ENCODE results near the gene MAGEC3.
"Not testable (repeated sequence)": the region's sequence is repeated elsewhere in the genome, so short reads cannot be mapped to it uniquely, and the experiment has no call there.

Gene MAGEC3

GRCh38 chrX:141832247-141832646, 5.9 kb upstream of the MAGEC3 start:
- H3K27ac ChIP-seq: no peak overlapping the region
- no peaks in the 10 kb centered on the region for H3K9me3 ChIP-seq (ENCODE audit: severe bottlenecking)
- no peak for TF ChIP-seq CTCF (IDR thresholded peaks at IDR 0.05; ENCODE audit: low read depth, low read length)
- no peak overlapping the region for H3K4me3 ChIP-seq (ENCODE audit: low read depth, low read length)
- H3K27me3 ChIP-seq (ENCODE audit: insufficient read depth, low read depth, severe bottlenecking): peaks cover 19% of the 10 kb centered on the region
- DNase-seq: no peak
- H3K36me3 ChIP-seq: no peaks in the 10 kb centered on the region

- Histone ChIP-seq H3K9me3 (ENCODE audit: severe bottlenecking) (no peaks in the 10 kb centered on the region), H3K4me3 (ENCODE audit: low read depth, low read length) (no peak overlapping the region), H3K36me3 (no peaks in the 10 kb centered on the region), H3K27ac (no peak overlapping the region), H3K27me3 (ENCODE audit: insufficient read depth, low read depth, severe bottlenecking) (peaks cover 20% of the 10 kb centered on the region)
- no peak for TF ChIP-seq CTCF (IDR thresholded peaks at IDR 0.05; ENCODE audit: low read depth, low read length)
- DNase-seq: no peak
These were observed 1.7 kb downstream of the MAGEC3 start for GRCh38 chrX:141839856-141840255.

- H3K4me3 ChIP-seq (ENCODE audit: low read depth, low read length): no peak overlapping the region
- TF ChIP-seq CTCF (IDR thresholded peaks at IDR 0.05; ENCODE audit: low read depth, low read length): no peak
These were observed 19.4 kb downstream of the MAGEC3 start for GRCh38 chrX:141857479-141857878.

GRCh38 chrX:141879616-141880015, 41.5 kb downstream of the MAGEC3 start:
- DNase-seq: no peak
- Histone ChIP-seq H3K27me3 (ENCODE audit: insufficient read depth, low read depth, severe bottlenecking) (peaks cover 32% of the 10 kb centered on the region), H3K27ac (no peak overlapping the region), H3K9me3 (ENCODE audit: severe bottlenecking) (no peaks in the 10 kb centered on the region), H3K4me3 (ENCODE audit: low read depth, low read length) (no peak overlapping the region), H3K36me3 (no peaks in the 10 kb centered on the region)
- TF ChIP-seq CTCF (IDR thresholded peaks at IDR 0.05; ENCODE audit: low read depth, low read length): no peak

More at GRCh38 chrX:141857479-141857878, 19.4 kb downstream of the MAGEC3 start:
- Histone ChIP-seq H3K9me3 (ENCODE audit: severe bottlenecking) (no peaks in the 10 kb centered on the region), H3K27me3 (ENCODE audit: insufficient read depth, low read depth, severe bottlenecking) (peaks cover 7% of the 10 kb centered on the region), H3K27ac (no peak overlapping the region), H3K36me3 (no peaks in the 10 kb centered on the region)
- DNase-seq: no peak

GRCh38 chrX:141888811-141889210, 50.7 kb downstream of the MAGEC3 start:
- H3K27ac ChIP-seq; H3K9me3 ChIP-seq (ENCODE audit: severe bottlenecking); H3K36me3 ChIP-seq; H3K4me3 ChIP-seq (ENCODE audit: low read depth, low read length); DNase-seq: not testable (repeated sequence)
- H3K27me3 ChIP-seq (ENCODE audit: insufficient read depth, low read depth, severe bottlenecking): peaks cover 20% of the 10 kb centered on the region

GRCh38 chrX:141894733-141895132, 56.6 kb downstream of the MAGEC3 start:
- no peak for DNase-seq
- no peaks in the 10 kb centered on the region for H3K9me3 ChIP-seq (ENCODE audit: severe bottlenecking)
- no peaks in the 10 kb centered on the region for H3K36me3 ChIP-seq
- no peak overlapping the region for H3K27ac ChIP-seq
- TF ChIP-seq CTCF (IDR thresholded peaks at IDR 0.05; ENCODE audit: low read depth, low read length): no peak
- H3K4me3 ChIP-seq (ENCODE audit: low read depth, low read length): no peak overlapping the region
- peaks cover 44% of the 10 kb centered on the region for H3K27me3 ChIP-seq (ENCODE audit: insufficient read depth, low read depth, severe bottlenecking)

Measured in WERI-Rb-1 (cell line).